IMR-90 (cell line): ENCODE data around the gene RNU1-1. TPM values are rescaled to one million over a fixed set of nuclear protein-coding genes. Genes with fewer than 3 reads are reported as not detected.
"Not testable (repeated sequence)": the region's sequence is repeated elsewhere in the genome, so short reads cannot be mapped to it uniquely, and the experiment has no call there.

Experiments
- ATAC-seq: fragments of 200-7000 bp; cut with Tn5 transposase; 2 replicates; pipeline ENCODE4 v1.9.1; 2020; ENCODE audit warnings: low read depth, mild to moderate bottlenecking, moderate library complexity
- BruUV-seq: library from RNA; stranded (reverse); fragments of 400-500 nt; replicated peaks from 2 replicates; lab custom pipeline; 2021; lab: Mats Ljungman, UMichigan
- CTCF ChIA-PET: fragments of 300-600 bp; formaldehyde crosslinking; extraction: SDS; loops from one replicate; lab custom pipeline; 2021; ENCODE audit warnings: antibody characterized with exemption; lab: Yijun Ruan, JAX
- POLR2A ChIA-PET: fragments of 300-600 bp; sonication (Branson Sonifier 250); formaldehyde crosslinking; loops from one replicate; lab custom pipeline; 2022; ENCODE audit warnings: antibody characterized with exemption; ENCODE audit not compliant: unreplicated experiment; lab: Charles Lee
- DNase-seq: peaks from one replicate; pipeline ENCODE4 v3.0.0; 2013
- H2AFZ ChIP-seq: replicated peaks from 2 replicates; pipeline ENCODE3; 2013; ENCODE audit warnings: low read length, mild to moderate bottlenecking; ENCODE audit not compliant: poor library complexity
- H2AK5ac ChIP-seq: 2 replicates; pipeline ENCODE4 v1.6.1; 2013; ENCODE audit warnings: low read depth, low read length, inconsistent platforms
- H2AK9ac ChIP-seq: replicated peaks from 2 replicates; pipeline ENCODE3; 2013; ENCODE audit warnings: mild to moderate bottlenecking, low read depth, low read length, moderate library complexity; ENCODE audit not compliant: poor library complexity
- H2BK120ac ChIP-seq: 2 replicates; pipeline ENCODE4 v1.6.1; 2013; ENCODE audit warnings: low read depth, low read length, inconsistent platforms
- H2BK15ac ChIP-seq: 3 replicates; pipeline ENCODE4 v1.6.1; 2013; ENCODE audit warnings: low read depth, low read length, inconsistent platforms
- H2BK20ac ChIP-seq: 2 replicates; pipeline ENCODE4 v1.6.1; 2013; ENCODE audit warnings: low read depth, mild to moderate bottlenecking, inconsistent platforms, low read length, moderate library complexity
- H2BK5ac ChIP-seq: 2 replicates; pipeline ENCODE4 v1.6.1; 2013; ENCODE audit warnings: mild to moderate bottlenecking, low read depth, low read length, inconsistent platforms; ENCODE audit not compliant: poor library complexity, severe bottlenecking
- H3K14ac ChIP-seq: replicated peaks from 2 replicates; pipeline ENCODE4 v1.6.1; 2013; ENCODE audit warnings: low read depth, low read length, inconsistent platforms
- H3K18ac ChIP-seq: 2 replicates; pipeline ENCODE4 v1.6.1; 2013; ENCODE audit warnings: low read depth, low read length, control low read depth
- H3K23ac ChIP-seq: 2 replicates; pipeline ENCODE4 v1.6.1; 2013; ENCODE audit warnings: low read depth, low read length, inconsistent platforms
- H3K27ac ChIP-seq: 2 replicates; pipeline ENCODE4 v1.5.1; 2013; ENCODE audit warnings: mild to moderate bottlenecking, control low read depth, low read length; ENCODE audit not compliant: insufficient read depth
- H3K27me3 ChIP-seq: 2 replicates; pipeline ENCODE4 v1.6.1; 2013; ENCODE audit warnings: low read length; ENCODE audit not compliant: control insufficient read depth, insufficient read depth
- H3K36me3 ChIP-seq: 2 replicates; pipeline ENCODE4 v1.6.1; 2013; ENCODE audit warnings: low read length, mixed read lengths; ENCODE audit not compliant: control insufficient read depth, insufficient read depth
- H3K4ac ChIP-seq: 2 replicates; pipeline ENCODE4 v1.6.1; 2013; ENCODE audit warnings: low read depth, low read length, inconsistent platforms
- H3K4me1 ChIP-seq: 2 replicates; pipeline ENCODE4 v1.6.1; 2013; ENCODE audit warnings: low read length, mixed read lengths; ENCODE audit not compliant: control insufficient read depth, insufficient read depth
- H3K4me2 ChIP-seq: 2 replicates; pipeline ENCODE4 v1.6.1; 2013; ENCODE audit warnings: low read depth, mild to moderate bottlenecking, control low read depth, low read length, moderate library complexity
- H3K4me3 ChIP-seq: 2 replicates; pipeline ENCODE4 v1.5.1; 2013; ENCODE audit warnings: low read depth, mild to moderate bottlenecking, control low read depth, low read length, moderate library complexity; ENCODE audit not compliant: insufficient read depth
- H3K56ac ChIP-seq: 2 replicates; pipeline ENCODE4 v1.6.1; 2013; ENCODE audit warnings: low read length, inconsistent platforms; ENCODE audit not compliant: insufficient read depth; ENCODE audit errors: extremely low read depth
- H3K79me1 ChIP-seq, 2 experiments: 2 replicates each; pipeline ENCODE4 v1.6.1; 2013; ENCODE audit warnings: low read length in 2 of 2, inconsistent platforms in 1 of 2, low read depth in 1 of 2
- H3K9ac ChIP-seq: 2 replicates; pipeline ENCODE4 v1.6.1; 2013; ENCODE audit warnings: low read depth, low read length, control low read depth
- H3K9me1 ChIP-seq: 2 replicates; pipeline ENCODE4 v1.6.1; 2013; ENCODE audit warnings: low read length, inconsistent platforms; ENCODE audit not compliant: insufficient read depth
- H3K9me3 ChIP-seq: 2 replicates; pipeline ENCODE4 v1.6.1; 2013; ENCODE audit warnings: low read length; ENCODE audit not compliant: control insufficient read depth, insufficient read depth
- H4K20me1 ChIP-seq: 2 replicates; pipeline ENCODE4 v1.6.1; 2013; ENCODE audit warnings: low read length, inconsistent platforms; ENCODE audit not compliant: insufficient read depth
- H4K5ac ChIP-seq: 2 replicates; pipeline ENCODE4 v1.6.1; 2013; ENCODE audit warnings: mild to moderate bottlenecking, low read depth, low read length, control low read depth
- H4K8ac ChIP-seq, 2 experiments: 2 replicates each; pipeline ENCODE4 v1.6.1; 2013; ENCODE audit warnings: low read depth in 2 of 2, low read length in 2 of 2, control low read depth in 1 of 2, inconsistent platforms in 1 of 2
- H4K91ac ChIP-seq: 2 replicates; pipeline ENCODE4 v1.6.1; 2013; ENCODE audit warnings: low read depth, low read length, inconsistent platforms; ENCODE audit not compliant: insufficient read depth
- WGBS, 2 experiments: methylation state at CpG; one replicate each; pipeline versions ENCODE4 v1.1.5 to v1.1.7; 2013; ENCODE audit warnings: missing lambda C conversion rate in 2 of 2; ENCODE audit not compliant: insufficient read length in 1 of 2; ENCODE audit errors: extremely low coverage in 2 of 2; 5-methylcytosine and 5-hydroxymethylcytosine counted together
- dilution Hi-C: fragments of 300-500 bp; cut with HindIII; formaldehyde crosslinking; loops from one replicate; pipeline ENCODE4 v1.14.3; 2018; ENCODE audit warnings: low sequenced_read_pairs; ENCODE audit not compliant: unreplicated experiment
- in situ Hi-C: fragments of 300-500 bp; cut with MboI; formaldehyde crosslinking; loops from 3 replicates; pipeline ENCODE4 v1.14.3; 2019; ENCODE audit warnings: low sequenced_read_pairs, inconsistent platforms, mixed read lengths
- intact Hi-C: fragments of 100-400 bp; cut with micrococcal nuclease; formaldehyde crosslinking; loops from 2 replicates; pipeline ENCODE4 v1.10.0; 2022
- polyA plus RNA-seq, 3 experiments: library from polyadenylated mRNA; depleted of rRNA; stranded (reverse); fragments of >200 nt; gene quantifications; 2 replicates each; pipeline ENCODE4 v1.2.3, GENCODE V29; 2012; ENCODE audit warnings: low replicate concordance in 1 of 3
- total RNA-seq: library from RNA; depleted of rRNA; stranded (reverse); fragments of >200 nt; gene quantifications from 2 replicates; pipeline ENCODE4 v1.2.3, GENCODE V29; 2012

RNU1-1 gene
- total and polyA plus RNA-seq, 2 of the 4 experiments (the other 2 are of a cell fraction): under 0.01 TPM; not detected in 1

GRCh38 chr1:16540421-16540893 is 26.4 kb upstream of the RNU1-1 start:
- not testable (repeated sequence) for BruUV-seq

GRCh38 chr1:16537528-16537927 is 23.4 kb upstream of the RNU1-1 start:
- H3K36me3 ChIP-seq, H2BK15ac ChIP-seq, H3K4me3 ChIP-seq, dilution Hi-C loops, H3K23ac ChIP-seq, in situ Hi-C loops, H3K9me3 ChIP-seq, CTCF ChIA-PET, H4K91ac ChIP-seq, H3K56ac ChIP-seq, H4K8ac ChIP-seq, BruUV-seq, H2AK5ac ChIP-seq, H4K20me1 ChIP-seq, H2BK5ac ChIP-seq, H3K4ac ChIP-seq, H3K27ac ChIP-seq, H3K4me2 ChIP-seq, H2BK120ac ChIP-seq, ATAC-seq, H3K18ac ChIP-seq, H2AK9ac ChIP-seq, H2AFZ ChIP-seq, H3K9ac ChIP-seq, POLR2A ChIA-PET, H3K4me1 ChIP-seq, H4K5ac ChIP-seq, DNase-seq, H3K14ac ChIP-seq, H3K9me1 ChIP-seq, H3K79me1 ChIP-seq, H2BK20ac ChIP-seq, intact Hi-C loops: not testable (repeated sequence)
- no CpG with 5 or more reads among the region's 6 CpGs for WGBS, 2 experiments
- peaks cover 12% of the 10 kb centered on the region for H3K27me3 ChIP-seq

More at GRCh38 chr1:16540421-16540893, 26.4 kb upstream of the RNU1-1 start:
- H3K9me1 ChIP-seq, H3K4me3 ChIP-seq, H3K4me1 ChIP-seq, H4K5ac ChIP-seq, ATAC-seq, H3K79me1 ChIP-seq, H2BK120ac ChIP-seq, intact Hi-C loops, H2BK15ac ChIP-seq, H2AK5ac ChIP-seq, H2BK20ac ChIP-seq, H3K14ac ChIP-seq, H3K36me3 ChIP-seq, H4K20me1 ChIP-seq, H3K9me3 ChIP-seq, H2AFZ ChIP-seq, dilution Hi-C loops, H2AK9ac ChIP-seq, H3K9ac ChIP-seq, H4K8ac ChIP-seq, POLR2A ChIA-PET, H4K91ac ChIP-seq, H3K56ac ChIP-seq, H3K23ac ChIP-seq, in situ Hi-C loops, H3K27me3 ChIP-seq, H3K18ac ChIP-seq, H2BK5ac ChIP-seq, H3K27ac ChIP-seq, H3K4me2 ChIP-seq, CTCF ChIA-PET, H3K4ac ChIP-seq: not testable (repeated sequence)
- DNase-seq: peak; percentile 0
- WGBS, 2 experiments: no CpG with 5 or more reads among the region's 2 CpGs
